ENCODE measurements around the gene DPYSL3.

- TF ChIP-seq CTCF (IDR thresholded peaks at IDR 0.05; ENCODE audit: insufficient read depth, low read length, poor library complexity, severe bottlenecking) = no peak
- no peak for TF ChIP-seq EZH2phosphoT487 (conservative IDR thresholded peaks at IDR 0.05; ENCODE audit: low read length)
Observed at GRCh38 chr5:147538236-147538635, 28.4 kb upstream of the DPYSL3 start.

Measured in SU-DHL-6 (cell line).